B cell (primary cell): ENCODE results near the gene SERGEF. TPM values are rescaled to one million over a fixed set of nuclear protein-coding genes. Genes with fewer than 3 reads are reported as not detected.

Experiments
- ATAC-seq: fragments of 200-7000 bp; cut with Tn5 transposase; one replicate; pipeline ENCODE4 v1.10.0; 2021; ENCODE audit warnings: low read depth, mild to moderate bottlenecking, moderate number of reproducible peaks, moderate library complexity
- CTCF ChIA-PET: fragments of 350-600 bp; sonication (Branson Sonifier 250); formaldehyde crosslinking; loops from one replicate; lab custom pipeline; 2021; ENCODE audit warnings: antibody characterized with exemption, inconsistent platforms; lab: Charles Lee
- POLR2A ChIA-PET: fragments of 350-600 bp; sonication (Branson Sonifier 250); formaldehyde crosslinking; loops from one replicate; lab custom pipeline; 2021; ENCODE audit warnings: antibody characterized with exemption; lab: Charles Lee
- DNase-seq: peaks from one replicate; pipeline ENCODE4 v3.0.0; 2013
- H2AFZ ChIP-seq: 2 replicates; pipeline ENCODE4 v1.6.1; 2012; ENCODE audit warnings: mild to moderate bottlenecking, low read depth, low read length; ENCODE audit not compliant: insufficient read depth, poor library complexity, severe bottlenecking
- H3K27ac ChIP-seq, 2 donors: 1 replicate in 1 of 2; 2 replicates in 1 of 2; pipeline ENCODE4 v1.5.1; 2012 to 2013; ENCODE audit warnings: low read length in 2 of 2, mild to moderate bottlenecking in 2 of 2, moderate library complexity in 1 of 2
- H3K27me3 ChIP-seq, 4 experiments: fragments of 200-600 bp in 1 of 4; sonication (generic) in 1 of 4; replicated peaks in 1 of 4; 1 replicate in 2 of 4; 2 replicates in 2 of 4; pipeline versions ENCODE4 v1.6.1 to v1.7.0; 2013 to 2016; ENCODE audit warnings: low read length in 3 of 4, mild to moderate bottlenecking in 2 of 4, mixed read lengths in 1 of 4, moderate library complexity in 1 of 4; ENCODE audit not compliant: insufficient read depth in 4 of 4, control insufficient read depth in 3 of 4; ENCODE audit errors: control extremely low read depth in 1 of 4
- H3K36me3 ChIP-seq, 2 experiments: replicated peaks in 1 of 2; 1 replicate in 1 of 2; 2 replicates in 1 of 2; pipeline versions ENCODE4 v1.6.1 to v1.7.1; 2013; ENCODE audit warnings: low read length in 1 of 2; ENCODE audit not compliant: insufficient read depth in 2 of 2, control insufficient read depth in 1 of 2; ENCODE audit errors: control extremely low read depth in 1 of 2, extremely low read depth in 1 of 2
- H3K4me1 ChIP-seq, 2 donors: fragments of 200-600 bp in 1 of 2; sonication (generic) in 1 of 2; 1 replicate in 1 of 2; 2 replicates in 1 of 2; pipeline versions ENCODE4 v1.5.1 to v1.6.1; 2013 to 2017; ENCODE audit warnings: low read length in 2 of 2; ENCODE audit not compliant: control insufficient read depth in 2 of 2, insufficient read depth in 2 of 2
- H3K4me2 ChIP-seq: replicated peaks from 2 replicates; pipeline ENCODE3; 2012; ENCODE audit warnings: mild to moderate bottlenecking, low read depth, low read length; ENCODE audit not compliant: poor library complexity, severe bottlenecking
- H3K4me3 ChIP-seq, 5 experiments: fragments of 200-600 bp in 1 of 5; sonication (generic) in 1 of 5; 1 replicate in 3 of 5; 2 replicates in 2 of 5; pipeline versions ENCODE4 v1.5.1 to v1.7.0; 2011 to 2016; ENCODE audit warnings: low read length in 4 of 5, mild to moderate bottlenecking in 4 of 5, low read depth in 2 of 5, control low read depth in 1 of 5, moderate library complexity in 1 of 5; ENCODE audit not compliant: insufficient read depth in 1 of 5; ENCODE audit errors: control extremely low read depth in 1 of 5, extremely low read depth in 1 of 5
- H3K79me2 ChIP-seq: fragments of 200-600 bp; sonication (generic); one replicate; pipeline ENCODE4 v1.6.0; 2016; ENCODE audit warnings: low read length; ENCODE audit not compliant: control insufficient read depth, insufficient read depth
- H3K9ac ChIP-seq: fragments of 200-600 bp; sonication (generic); 2 replicates; pipeline ENCODE4 v1.6.1; 2017; ENCODE audit warnings: mild to moderate bottlenecking, low read length, moderate library complexity
- H3K9me3 ChIP-seq, 3 donors: one replicate each; pipeline versions ENCODE4 v1.6.1 to v1.7.1; 2013; ENCODE audit warnings: low read length in 2 of 3; ENCODE audit not compliant: control insufficient read depth in 2 of 3, insufficient read depth in 1 of 3; ENCODE audit errors: control extremely low read depth in 1 of 3
- H4K20me1 ChIP-seq: 2 replicates; pipeline ENCODE4 v1.6.0; 2012; ENCODE audit warnings: mild to moderate bottlenecking, low read length; ENCODE audit not compliant: insufficient read depth, control insufficient read depth, poor library complexity, severe bottlenecking
- H3K27ac Mint-ChIP-seq: one replicate; pipeline ENCODE4 v1.8.0; 2021; ENCODE audit warnings: mixed read lengths
- H3K27me3 Mint-ChIP-seq: one replicate; pipeline ENCODE4 v1.8.0; 2021; ENCODE audit warnings: mixed read lengths
- H3K4me1 Mint-ChIP-seq: one replicate; pipeline ENCODE4 v1.8.0; 2021; ENCODE audit warnings: mixed read lengths
- H3K4me3 Mint-ChIP-seq: one replicate; pipeline ENCODE4 v1.8.0; 2021; ENCODE audit warnings: mixed read lengths
- H3K9me3 Mint-ChIP-seq: one replicate; pipeline ENCODE4 v1.8.0; 2022; ENCODE audit warnings: mixed read lengths; ENCODE audit not compliant: insufficient read depth
- CTCF ChIP-seq: fragments of 200-600 bp; IDR thresholded peaks from one replicate; pipeline ENCODE4 v1.8.0; 2022; ENCODE audit warnings: antibody characterized with exemption, mild to moderate bottlenecking
- EZH2 ChIP-seq: IDR thresholded peaks from 2 replicates; pipeline ENCODE4 v1.6.1; 2012; ENCODE audit warnings: borderline replicate concordance, low read depth, mild to moderate bottlenecking, moderate library complexity, low read length; ENCODE audit not compliant: insufficient read depth, poor library complexity, severe bottlenecking
- WGBS: methylation state at CpG from one replicate; pipeline ENCODE4 v1.1.5; 2013; ENCODE audit warnings: missing lambda C conversion rate; ENCODE audit not compliant: insufficient coverage; 5-methylcytosine and 5-hydroxymethylcytosine counted together
- intact Hi-C: fragments of 100-400 bp; cut with micrococcal nuclease; formaldehyde crosslinking; loops from one replicate; pipeline ENCODE4 v1.10.0; 2022
- polyA plus RNA-seq: library from polyadenylated mRNA; depleted of rRNA; stranded (reverse); fragments of >200 nt; gene quantifications from 2 replicates; pipeline ENCODE4 v1.2.3, GENCODE V29; 2012
- total RNA-seq, 2 donors: library from RNA; stranded (reverse); fragments of 120-200 nt in 1 of 2; gene quantifications; 1 replicate in 1 of 2; 2 replicates in 1 of 2; pipeline versions ENCODE4 v1.2.3 to v1.2.4, GENCODE V29; 2013 to 2022

Gene SERGEF
- total and polyA plus RNA-seq, 2 donors (not counting 1 experiment from before 2014, with no cell fraction given) = 24.2 to 54.3 TPM

GRCh38 chr11:17853280-17853679, 159.6 kb downstream of the SERGEF start:
- H4K20me1 ChIP-seq = no peaks in the 10 kb centered on the region
- no peak overlapping the region for H3K27ac Mint-ChIP-seq
- no peak for TF ChIP-seq EZH2
- TF ChIP-seq CTCF = no peak
- intact Hi-C loops = no loop called here
- H3K27me3 ChIP-seq = no peaks in the 10 kb centered on the region
- POLR2A ChIA-PET = no interaction called here
- CTCF ChIA-PET = no interaction called here
- no peaks in the 10 kb centered on the region for H3K4me1 ChIP-seq
- DNase-seq = no peak
- H3K4me1 Mint-ChIP-seq = no peaks in the 10 kb centered on the region
- H3K27ac ChIP-seq = no peak overlapping the region
- WGBS = 100% methylated on average over 2 of the region's 4 CpGs
- no peaks in the 10 kb centered on the region for H3K79me2 ChIP-seq
- no peaks in the 10 kb centered on the region for H3K27me3 Mint-ChIP-seq
- H3K9ac ChIP-seq = no peak overlapping the region
- ATAC-seq = no peak
- H3K4me2 ChIP-seq = no peak overlapping the region
- H3K4me3 Mint-ChIP-seq = no peak overlapping the region
- no peaks in the 10 kb centered on the region for H3K9me3 Mint-ChIP-seq
- H3K9me3 ChIP-seq = no peaks in the 10 kb centered on the region
- no peak overlapping the region for H2AFZ ChIP-seq
- H3K36me3 ChIP-seq = peaks cover 0 to 3% of the 10 kb centered on the region in 2 experiments
- H3K4me3 ChIP-seq = no peak overlapping the region

- DNase-seq (no peak), ATAC-seq (no peak)
- H3K9me3 ChIP-seq = no peaks in the 10 kb centered on the region
- H2AFZ ChIP-seq = no peak overlapping the region
- CTCF ChIA-PET = no interaction called here
- H3K36me3 ChIP-seq = peaks cover 0 to 6% of the 10 kb centered on the region in 2 experiments
- Mint-ChIP-seq H3K4me1 (no peaks in the 10 kb centered on the region), H3K9me3 (no peaks in the 10 kb centered on the region), H3K27me3 (no peaks in the 10 kb centered on the region), H3K4me3 (no peak overlapping the region), H3K27ac (no peak overlapping the region)
- no peak overlapping the region for H3K4me2 ChIP-seq
- no peaks in the 10 kb centered on the region for H4K20me1 ChIP-seq
- intact Hi-C loops = no loop called here
- TF ChIP-seq CTCF = no peak
- TF ChIP-seq EZH2 = no peak
- no peaks in the 10 kb centered on the region for H3K4me1 ChIP-seq
- H3K9ac ChIP-seq = no peak overlapping the region
- H3K4me3 ChIP-seq = no peak overlapping the region
- no peaks in the 10 kb centered on the region for H3K79me2 ChIP-seq
- WGBS = 100% methylated on average over 1 of the region's 1 CpG
- no peak overlapping the region for H3K27ac ChIP-seq
- POLR2A ChIA-PET = no interaction called here
- H3K27me3 ChIP-seq = no peaks in the 10 kb centered on the region
Observed at GRCh38 chr11:17852246-17852645, 160.6 kb downstream of the SERGEF start.
